K562 (cell line): ENCODE data around the gene CLTA. TPM values are rescaled to one million over a fixed set of nuclear protein-coding genes. Genes with fewer than 3 reads are reported as not detected.

Experiments
- BCOR ChIP-seq: fragments of 450-650 bp; IDR thresholded peaks from 2 replicates; pipeline ENCODE4 v1.6.1; 2016
- CUX1 ChIP-seq: fragments of 200-800 bp; sonication (Bioruptor generic); IDR thresholded peaks from 2 replicates; pipeline ENCODE4 v1.6.1; 2016; ENCODE audit warnings: missing genetic modification characterization, missing compliant biosample characterization
- FOXJ3 ChIP-seq: sonication (generic); formaldehyde crosslinking; IDR thresholded peaks from 2 replicates; pipeline ENCODE4 v1.4.0; 2020; ENCODE audit warnings: mild to moderate bottlenecking, missing genetic modification reagents
- MCM5 ChIP-seq: fragments of 450-650 bp; IDR thresholded peaks from 2 replicates; pipeline ENCODE4 v1.6.1; 2016; ENCODE audit warnings: low read depth
- POLR2AphosphoS5 ChIP-seq: IDR thresholded peaks from 2 replicates; pipeline ENCODE4 v1.6.1; 2011; ENCODE audit warnings: mild to moderate bottlenecking, low read depth, low read length, moderate library complexity; ENCODE audit not compliant: control insufficient read depth, insufficient read depth
- RB1 ChIP-seq: fragments of 450-650 bp; IDR thresholded peaks from 2 replicates; pipeline ENCODE4 v1.6.1; 2017; ENCODE audit warnings: low read depth, mild to moderate bottlenecking
- RBFOX2 ChIP-seq: fragments of 200-400 bp; formaldehyde crosslinking; IDR thresholded peaks from 2 replicates; pipeline ENCODE4 v1.6.1; 2017; ENCODE audit warnings: low read depth, mild to moderate bottlenecking, low read length, moderate library complexity
- SMAD1 ChIP-seq: fragments of 150-350 bp; IDR thresholded peaks from 2 replicates; pipeline ENCODE4 v1.6.1; 2014; ENCODE audit warnings: low read length, low read depth; ENCODE audit not compliant: partially characterized antibody
- SOX6 ChIP-seq: fragments of 450-650 bp; IDR thresholded peaks from 2 replicates; pipeline ENCODE4 v1.6.1; 2014; ENCODE audit warnings: mild to moderate bottlenecking
- THAP12 ChIP-seq: fragments of 250-450 bp; sonication (Bioruptor Pico); IDR thresholded peaks from 2 replicates; pipeline ENCODE4 v1.9.0; 2021; ENCODE audit warnings: mild to moderate bottlenecking, inconsistent platforms
- THRA ChIP-seq: fragments of 450-650 bp; IDR thresholded peaks from 2 replicates; pipeline ENCODE4 v1.6.1; 2017; ENCODE audit warnings: mild to moderate bottlenecking, moderate library complexity
- ZNF75A ChIP-seq: fragments of 450-650 bp; formaldehyde crosslinking; IDR thresholded peaks from 2 replicates; pipeline ENCODE4 v1.4.0; 2020; ENCODE audit warnings: mild to moderate bottlenecking
- polyA plus RNA-seq, 8 experiments: library from polyadenylated mRNA; depleted of rRNA in 4 of 8; stranded (reverse) in 5 of 8; unstranded in 3 of 8; fragments of >200 nt; fragmentation: Nextera tagmentation in 2 of 8; fragmentation: Illumina TruSeq in 1 of 8; extraction: Ambion mirVana in 2 of 8; extraction: Trizol in 1 of 8; gene quantifications; 2 replicates each; pipeline versions ENCODE4 v1.2.1 to v1.2.3, GENCODE V29; 2011 to 2014; ENCODE audit warnings: inconsistent platforms in 1 of 8, missing spikeins in 1 of 8
- total RNA-seq, 7 experiments: library from RNA; depleted of rRNA in 6 of 7; stranded (reverse); fragments of >200 nt in 6 of 7; fragmentation: Illumina TruSeq in 2 of 7; extraction: Trizol in 2 of 7; gene quantifications; 2 replicates each; pipeline versions ENCODE4 v1.2.1 to v1.2.3, GENCODE V29; 2011 to 2021; ENCODE audit warnings: low replicate concordance in 1 of 7

Gene CLTA
- total and polyA plus RNA-seq, 9 of the 15 experiments (the other 6 are each of a cell fraction or from before 2014, with no cell fraction given), result 37.8 to 219 (median 144) TPM

- TF ChIP-seq CUX1 (CRISPR knock-in tag) (no peak), ZNF75A (CRISPR knock-in tag) (no peak), SMAD1 (no peak), FOXJ3 (CRISPR knock-in tag) (no peak), SOX6 (no peak), POLR2AphosphoS5 (no peak), RBFOX2 (no peak), MCM5 (no peak), RB1 (no peak), THRA (no peak), BCOR (no peak), THAP12 (CRISPR knock-in tag) (no peak)
Observed at GRCh38 chr9:36189976-36190375, 745 bp upstream of the CLTA start (continued).
